Common myeloid progenitor, CD34-positive (primary cell): Measurements from ENCODE around the gene SRPRB.
"Not testable (repeated sequence)": the region's sequence is repeated elsewhere in the genome, so short reads cannot be mapped to it uniquely, and the experiment has no call there.

ENCODE experiments used
- CTCF ChIA-PET: fragments of 350-600 bp; sonication (Branson Sonifier 250); formaldehyde crosslinking; loops from one replicate; lab custom pipeline; 2021; ENCODE audit warnings: antibody characterized with exemption; lab: Charles Lee
- POLR2A ChIA-PET: fragments of 350-600 bp; sonication (Branson Sonifier 250); formaldehyde crosslinking; loops from one replicate; lab custom pipeline; 2021; ENCODE audit warnings: antibody characterized with exemption; lab: Charles Lee
- DNase-seq, 3 donors: peaks; one replicate each; pipeline versions ENCODE4 v3.0.0 to v3.0.0-alpha.2; 2013
- H3K27ac ChIP-seq, 2 experiments: 1 replicate in 1 of 2; 2 replicates in 1 of 2; pipeline ENCODE4 v1.7.0; 2013; ENCODE audit warnings: inconsistent platforms in 2 of 2, low read length in 2 of 2, mild to moderate bottlenecking in 2 of 2, low read depth in 1 of 2, moderate library complexity in 1 of 2; ENCODE audit not compliant: severe bottlenecking in 2 of 2, insufficient read depth in 1 of 2, poor library complexity in 1 of 2
- H3K27me3 ChIP-seq, 5 experiments: replicated peaks in 2 of 5; 1 replicate in 3 of 5; 2 replicates in 2 of 5; pipeline versions ENCODE4 v1.6.1 to v1.7.0; 2013; ENCODE audit warnings: low read length in 4 of 5, mild to moderate bottlenecking in 2 of 5, moderate library complexity in 2 of 5, inconsistent platforms in 1 of 5; ENCODE audit not compliant: insufficient read depth in 5 of 5, control insufficient read depth in 4 of 5
- H3K36me3 ChIP-seq, 4 experiments: 1 replicate in 2 of 4; 2 replicates in 2 of 4; pipeline versions ENCODE4 v1.6.1 to v1.7.0; 2013; ENCODE audit warnings: low read length in 3 of 4, control low read depth in 1 of 4, mild to moderate bottlenecking in 1 of 4; ENCODE audit not compliant: control insufficient read depth in 4 of 4, insufficient read depth in 4 of 4
- H3K4me1 ChIP-seq, 4 experiments: 1 replicate in 3 of 4; 2 replicates in 1 of 4; pipeline versions ENCODE4 v1.6.1 to v1.7.1; 2013; ENCODE audit warnings: low read length in 3 of 4, mild to moderate bottlenecking in 3 of 4, control low read depth in 1 of 4, inconsistent platforms in 1 of 4, moderate library complexity in 1 of 4; ENCODE audit not compliant: control insufficient read depth in 4 of 4, insufficient read depth in 4 of 4; ENCODE audit errors: control extremely low read depth in 1 of 4
- H3K4me3 ChIP-seq, 7 experiments: 1 replicate in 4 of 7; 2 replicates in 3 of 7; pipeline versions ENCODE4 v1.5.1 to v1.7.0; 2013; ENCODE audit warnings: mild to moderate bottlenecking in 7 of 7, low read length in 6 of 7, moderate library complexity in 6 of 7, inconsistent platforms in 2 of 7, low read depth in 2 of 7, control low read depth in 1 of 7; ENCODE audit not compliant: insufficient read depth in 4 of 7, control insufficient read depth in 1 of 7; ENCODE audit errors: extremely low read depth in 1 of 7
- H3K9me3 ChIP-seq, 5 experiments: 1 replicate in 4 of 5; 2 replicates in 1 of 5; pipeline versions ENCODE4 v1.6.1 to v1.7.1; 2013; ENCODE audit warnings: low read length in 4 of 5, mild to moderate bottlenecking in 2 of 5, inconsistent platforms in 1 of 5, low read depth in 1 of 5, moderate library complexity in 1 of 5; ENCODE audit not compliant: control insufficient read depth in 4 of 5, insufficient read depth in 2 of 5; ENCODE audit errors: control extremely low read depth in 1 of 5
- WGBS: methylation state at CpG from one replicate; pipeline ENCODE4 v1.1.5; 2013; ENCODE audit not compliant: insufficient coverage; 5-methylcytosine and 5-hydroxymethylcytosine counted together

SRPRB gene

DNA sequence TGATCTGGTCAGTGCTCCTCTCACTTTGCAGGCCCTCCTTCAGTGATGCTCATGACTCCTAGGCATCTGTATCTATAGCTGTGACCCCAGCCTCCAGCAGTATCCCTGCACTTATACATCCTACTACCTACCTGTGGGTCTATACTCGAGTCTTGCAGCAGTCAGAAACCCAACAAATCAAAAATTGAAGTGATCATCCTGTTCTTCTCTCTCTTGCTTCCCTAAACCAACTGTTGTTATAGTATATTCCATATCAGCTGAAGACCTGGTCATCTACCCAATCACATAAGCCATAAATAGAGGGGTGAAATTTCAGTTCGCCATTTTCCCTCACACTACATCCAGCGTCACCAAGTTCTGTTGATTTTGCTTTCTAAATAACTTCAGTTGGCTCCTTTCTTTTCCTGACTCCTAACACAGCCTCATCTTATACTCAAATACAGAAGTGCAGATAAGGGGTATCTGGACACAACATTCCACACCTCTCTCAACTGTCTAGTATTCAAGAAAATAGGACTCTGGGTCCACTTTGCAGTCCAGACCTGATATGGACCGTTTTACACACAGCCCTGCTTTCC lies 25.9 kb upstream of the SRPRB start:
- WGBS, result 96% methylated on average over 4 of the region's 4 CpGs
- ChIA-PET CTCF (interaction anchor here (1.3 kb wide), 1 partner anchor 14 kb away, joined by 3 read pairs; no protein-coding TSS in a partner anchor), POLR2A (no interaction called here)
- no peak overlapping the region for H3K4me3 ChIP-seq
- DNase-seq, result no peak
- peaks cover 0 to 9% (median 3%) of the 10 kb centered on the region in 5 experiments for H3K27me3 ChIP-seq
- H3K36me3 ChIP-seq, result no peaks in the 10 kb centered on the region
- peaks cover 0 to 5% (median 0%) of the 10 kb centered on the region in 5 experiments for H3K9me3 ChIP-seq
- H3K4me1 ChIP-seq, result no peaks in the 10 kb centered on the region
- H3K27ac ChIP-seq, result no peak overlapping the region

DNA sequence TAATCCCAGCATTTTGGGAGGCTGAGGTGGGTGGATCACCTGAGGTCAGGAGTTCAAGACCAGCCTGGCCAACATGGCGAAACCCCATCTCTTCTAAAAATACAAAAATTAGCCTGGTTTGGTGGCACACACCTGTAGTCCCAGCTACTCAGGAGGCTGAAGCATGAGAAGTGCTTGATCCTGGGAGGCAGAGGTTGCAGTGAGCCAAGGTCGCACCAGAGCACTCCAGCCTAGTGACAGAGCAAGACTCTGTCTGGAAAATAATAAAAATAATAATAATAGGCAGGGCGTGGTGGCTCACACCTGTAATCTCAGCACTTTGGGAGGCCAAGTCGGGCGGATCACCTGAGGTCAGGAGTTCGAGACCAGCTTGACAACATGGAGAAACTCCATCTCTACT lies 24.9 kb upstream of the SRPRB start:
- H3K4me1 ChIP-seq, CTCF ChIA-PET, H3K4me3 ChIP-seq, H3K9me3 ChIP-seq, DNase-seq, POLR2A ChIA-PET, H3K27ac ChIP-seq, H3K36me3 ChIP-seq, H3K27me3 ChIP-seq: not testable (repeated sequence)
- 100% methylated on average over 1 of the region's 6 CpGs for WGBS

DNA sequence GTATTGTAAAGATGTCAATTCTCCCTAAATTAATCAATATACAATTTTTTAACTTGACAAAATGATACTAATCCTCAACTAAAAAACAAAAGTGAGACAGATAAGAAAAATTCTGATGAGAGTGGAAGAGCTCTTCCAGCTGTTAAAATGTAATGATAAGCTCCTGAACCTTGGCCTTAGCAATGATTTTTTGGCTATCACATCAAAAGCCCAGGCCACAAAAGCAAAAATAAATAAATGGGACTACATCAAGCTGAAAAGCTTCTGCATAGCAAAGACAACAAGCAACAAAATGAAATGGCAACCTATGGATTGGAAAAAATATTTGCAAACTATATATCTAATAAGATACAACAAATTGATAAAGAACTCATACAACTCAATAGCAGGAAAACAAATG lies 24.0 kb upstream of the SRPRB start:
- ChIA-PET POLR2A (no interaction called here), CTCF (no interaction called here)
- Histone ChIP-seq H3K36me3 (no peaks in the 10 kb centered on the region), H3K4me1 (no peaks in the 10 kb centered on the region), H3K27ac (no peak overlapping the region), H3K4me3 (no peak overlapping the region), H3K27me3 (peaks cover 0 to 9% (median 3%) of the 10 kb centered on the region in 5 experiments), H3K9me3 (peaks cover 0 to 5% (median 0%) of the 10 kb centered on the region in 5 experiments)
- no peak for DNase-seq

DNA sequence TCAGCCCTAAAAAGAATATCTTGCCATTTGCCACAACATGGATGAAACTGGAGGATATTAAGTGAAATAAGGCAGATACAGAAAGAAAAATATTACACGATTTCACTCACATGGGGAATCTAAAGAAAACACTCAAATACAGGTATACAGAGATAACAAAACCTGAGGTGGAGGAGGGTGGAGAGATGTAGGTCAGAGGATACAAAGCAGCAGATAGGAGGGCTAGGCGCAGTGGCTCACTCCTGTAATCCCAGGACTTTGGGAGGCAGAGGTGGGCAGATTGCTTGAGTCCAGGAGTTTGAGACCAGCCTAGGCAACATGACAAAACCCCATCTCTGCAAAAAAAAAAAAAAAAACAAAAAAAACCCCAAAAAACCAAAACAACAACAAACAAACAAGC lies 23.2 kb upstream of the SRPRB start:
- H3K4me1 ChIP-seq, result no peaks in the 10 kb centered on the region
- 100% methylated on average over 1 of the region's 2 CpGs for WGBS
- peaks cover 0 to 9% (median 3%) of the 10 kb centered on the region in 5 experiments for H3K27me3 ChIP-seq
- H3K4me3 ChIP-seq, result no peak overlapping the region
- H3K27ac ChIP-seq, result no peak overlapping the region
- CTCF ChIA-PET, result no interaction called here
- POLR2A ChIA-PET, result no interaction called here
- no peak for DNase-seq
- no peaks in the 10 kb centered on the region for H3K36me3 ChIP-seq
- peaks cover 0 to 5% (median 0%) of the 10 kb centered on the region in 5 experiments for H3K9me3 ChIP-seq

DNA sequence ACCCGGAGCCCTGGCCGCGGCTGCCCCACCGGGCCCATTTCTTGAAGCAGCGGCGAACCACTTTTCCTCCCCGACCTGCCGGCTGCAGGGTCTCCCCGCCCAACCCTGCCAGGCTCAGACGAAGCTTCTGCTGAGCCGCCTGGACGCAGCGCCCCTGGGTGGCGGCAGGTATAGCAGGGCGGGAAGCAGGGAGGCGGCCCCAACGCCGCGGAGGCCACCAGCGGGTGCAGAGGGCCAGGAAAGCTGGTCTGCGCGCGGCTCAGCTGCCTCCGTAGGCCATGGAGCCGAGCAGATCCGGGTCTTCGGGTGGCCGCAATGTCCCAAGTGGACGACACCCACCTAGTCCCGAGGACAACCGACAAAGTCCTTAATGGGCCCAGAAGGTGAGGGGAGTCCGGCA lies 21.9 kb upstream of the SRPRB start:
- Histone ChIP-seq H3K4me3 (no peak overlapping the region), H3K4me1 (no peaks in the 10 kb centered on the region), H3K27me3 (peaks cover 0 to 9% (median 3%) of the 10 kb centered on the region in 5 experiments), H3K36me3 (no peaks in the 10 kb centered on the region), H3K9me3 (peaks cover 0 to 5% (median 0%) of the 10 kb centered on the region in 5 experiments), H3K27ac (no peak overlapping the region)
- POLR2A ChIA-PET, result no interaction called here
- CTCF ChIA-PET, result no interaction called here
- no peak for DNase-seq
- WGBS, result 78% methylated on average over 27 of the region's 32 CpGs

DNA sequence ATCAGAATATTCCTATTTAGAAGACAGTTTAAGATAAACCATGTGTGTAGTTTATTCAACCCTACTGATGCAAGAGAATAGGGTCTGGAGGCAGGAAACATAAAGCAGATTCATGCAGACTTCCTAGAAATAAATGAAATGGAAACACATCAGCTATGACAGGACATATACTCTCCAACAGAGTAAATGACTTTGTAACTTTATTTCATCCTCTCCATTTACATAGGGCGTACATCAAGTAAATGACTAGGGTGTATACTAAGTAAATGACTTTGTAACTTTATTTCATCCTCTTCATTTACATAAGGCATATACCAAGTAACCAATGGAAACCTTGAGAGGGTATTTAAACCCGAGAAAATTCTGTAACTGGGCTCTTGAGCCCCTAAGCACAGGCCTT lies 17.6 kb upstream of the SRPRB start:
- WGBS, result 100% methylated on average over 1 of the region's 2 CpGs
- Histone ChIP-seq H3K4me3 (no peak overlapping the region), H3K27me3 (peaks cover 0 to 4% (median 2%) of the 10 kb centered on the region in 5 experiments), H3K27ac (no peak overlapping the region), H3K9me3 (peaks cover 0 to 19% (median 8%) of the 10 kb centered on the region in 5 experiments), H3K4me1 (no peaks in the 10 kb centered on the region), H3K36me3 (no peaks in the 10 kb centered on the region)
- POLR2A ChIA-PET, result no interaction called here
- CTCF ChIA-PET, result no interaction called here
- DNase-seq, result no peak

DNA sequence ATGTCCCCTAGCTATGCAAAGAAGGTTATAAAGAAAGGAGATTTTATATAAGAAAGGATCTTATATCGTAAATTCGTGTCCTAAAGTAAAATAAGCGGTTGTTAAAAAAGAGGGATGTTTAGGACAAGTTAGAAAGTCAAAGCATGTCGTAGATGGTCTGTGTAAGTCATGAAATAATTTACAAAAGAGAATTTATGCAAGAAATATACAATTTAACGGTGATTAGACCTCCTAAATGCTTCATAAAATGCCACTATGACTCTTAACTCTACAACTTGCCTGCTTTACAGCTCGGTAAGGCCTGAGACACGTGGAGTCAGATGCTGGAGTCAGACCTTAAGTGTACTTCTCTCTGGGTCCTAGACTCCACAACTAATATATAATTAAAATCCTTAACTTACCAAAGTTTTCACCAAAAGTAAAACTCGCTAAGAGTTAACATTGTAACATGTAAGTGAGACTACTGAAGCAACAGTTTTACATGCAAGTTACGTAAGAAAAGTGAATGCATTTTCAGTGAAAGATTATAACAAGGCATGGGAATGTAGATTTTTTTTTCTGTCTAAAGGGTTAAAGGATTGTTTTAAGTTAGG lies 13.3 kb upstream of the SRPRB start:
- CTCF ChIA-PET, result no interaction called here
- no peaks in the 10 kb centered on the region for H3K4me1 ChIP-seq
- H3K4me3 ChIP-seq, result no peak overlapping the region
- POLR2A ChIA-PET, result no interaction called here
- no peaks in the 10 kb centered on the region for H3K27me3 ChIP-seq
- no peaks in the 10 kb centered on the region for H3K36me3 ChIP-seq
- no peak overlapping the region for H3K27ac ChIP-seq
- DNase-seq, result peak in 2 of 3 donors; percentile 36 to 39
- peaks cover 0 to 34% (median 4%) of the 10 kb centered on the region in 5 experiments for H3K9me3 ChIP-seq
- 56% methylated on average over 4 of the region's 9 CpGs for WGBS
